M059J (cell line): Measurements from ENCODE around the gene LRRC66. TPM values are rescaled to one million over a fixed set of nuclear protein-coding genes. Genes with fewer than 3 reads are reported as not detected.

Source experiments
- DNase-seq: peaks from one replicate; pipeline ENCODE4 v3.0.0-alpha.2; 2012; ENCODE audit warnings: low read depth
- total RNA-seq: library from RNA; depleted of rRNA; stranded (reverse); fragments of >200 nt; shearing (Covaris generic); gene quantifications from 2 replicates; pipeline ENCODE4 v1.2.3, GENCODE V29; 2014; rRNA removed

The LRRC66 gene, protein sequence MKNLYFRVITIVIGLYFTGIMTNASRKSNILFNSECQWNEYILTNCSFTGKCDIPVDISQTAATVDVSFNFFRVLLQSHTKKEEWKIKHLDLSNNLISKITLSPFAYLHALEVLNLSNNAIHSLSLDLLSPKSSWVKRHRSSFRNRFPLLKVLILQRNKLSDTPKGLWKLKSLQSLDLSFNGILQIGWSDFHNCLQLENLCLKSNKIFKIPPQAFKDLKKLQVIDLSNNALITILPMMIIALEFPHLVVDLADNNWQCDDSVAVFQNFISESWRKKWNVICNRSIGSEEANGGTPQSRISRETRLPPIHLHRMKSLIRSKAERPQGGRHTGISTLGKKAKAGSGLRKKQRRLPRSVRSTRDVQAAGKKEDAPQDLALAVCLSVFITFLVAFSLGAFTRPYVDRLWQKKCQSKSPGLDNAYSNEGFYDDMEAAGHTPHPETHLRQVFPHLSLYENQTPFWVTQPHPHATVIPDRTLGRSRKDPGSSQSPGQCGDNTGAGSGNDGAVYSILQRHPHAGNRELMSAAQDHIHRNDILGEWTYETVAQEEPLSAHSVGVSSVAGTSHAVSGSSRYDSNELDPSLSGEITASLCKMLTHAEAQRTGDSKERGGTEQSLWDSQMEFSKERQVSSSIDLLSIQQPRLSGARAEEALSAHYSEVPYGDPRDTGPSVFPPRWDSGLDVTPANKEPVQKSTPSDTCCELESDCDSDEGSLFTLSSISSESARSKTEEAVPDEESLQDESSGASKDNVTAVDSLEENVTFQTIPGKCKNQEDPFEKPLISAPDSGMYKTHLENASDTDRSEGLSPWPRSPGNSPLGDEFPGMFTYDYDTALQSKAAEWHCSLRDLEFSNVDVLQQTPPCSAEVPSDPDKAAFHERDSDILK
- not detected in 2 replicates for total RNA-seq

GRCh38 chr4:52019936-52020657 lies at the start of gene LRRC66:
Gene LRRC66, minus strand, starts transcription at chr4:52020363. Its CDS starts 2,750 bp downstream, at chr4:52017613.
- DNase-seq, result no peak

DNA sequence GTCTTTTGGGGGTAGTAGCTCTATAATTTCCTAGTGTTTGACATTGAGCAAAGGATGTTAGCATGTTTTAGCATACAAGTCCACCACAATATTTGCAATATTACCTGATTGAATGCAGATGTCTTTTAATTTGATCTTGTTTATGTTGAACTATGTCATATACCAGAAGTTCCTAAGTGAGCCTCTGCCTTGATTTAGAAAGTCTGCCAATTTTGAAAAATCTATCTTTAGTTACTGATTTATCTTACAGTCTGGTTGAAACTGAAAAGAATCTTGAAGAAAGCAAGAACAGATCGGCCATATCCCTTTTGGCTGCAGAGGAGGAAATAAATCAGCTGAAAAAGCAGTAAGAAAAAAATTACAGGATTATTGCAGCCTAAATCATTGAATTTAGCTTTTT lies 49.4 kb upstream of the LRRC66 start:
- no peak for DNase-seq

- peak; percentile 60 for DNase-seq
Observed at GRCh38 chr4:52059372-52059771, 39.2 kb upstream of the LRRC66 start.

DNA sequence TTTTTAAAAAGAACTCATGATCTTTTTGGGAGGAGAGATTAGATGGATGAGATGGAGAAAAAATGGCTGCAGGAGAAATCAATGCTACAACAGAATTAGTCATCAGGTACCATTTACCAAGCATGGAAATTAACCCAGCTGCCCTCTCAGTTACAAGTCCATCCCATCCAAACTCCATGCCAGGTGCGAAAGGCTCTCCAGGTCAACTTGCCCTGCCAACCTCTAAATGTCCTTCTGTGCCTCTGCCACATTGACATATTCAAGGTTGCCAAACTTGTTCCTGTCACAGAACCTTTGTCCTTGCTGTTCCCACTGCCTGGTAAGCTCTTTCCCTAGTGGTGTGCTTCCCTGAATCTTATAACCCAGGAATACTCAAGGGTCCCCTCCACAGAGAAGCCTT lies 38.1 kb upstream of the LRRC66 start:
- DNase-seq, result no peak

- no peak for DNase-seq
Observed at GRCh38 chr4:52057196-52057595, 37.0 kb upstream of the LRRC66 start.

GRCh38 chr4:52054254-52054653 lies 34.1 kb upstream of the LRRC66 start:
- DNase-seq, result no peak

- no peak for DNase-seq
Observed at GRCh38 chr4:52052475-52052780, 32.3 kb upstream of the LRRC66 start.

GRCh38 chr4:52051615-52052474 lies 31.7 kb upstream of the LRRC66 start:
- no peak for DNase-seq

DNA sequence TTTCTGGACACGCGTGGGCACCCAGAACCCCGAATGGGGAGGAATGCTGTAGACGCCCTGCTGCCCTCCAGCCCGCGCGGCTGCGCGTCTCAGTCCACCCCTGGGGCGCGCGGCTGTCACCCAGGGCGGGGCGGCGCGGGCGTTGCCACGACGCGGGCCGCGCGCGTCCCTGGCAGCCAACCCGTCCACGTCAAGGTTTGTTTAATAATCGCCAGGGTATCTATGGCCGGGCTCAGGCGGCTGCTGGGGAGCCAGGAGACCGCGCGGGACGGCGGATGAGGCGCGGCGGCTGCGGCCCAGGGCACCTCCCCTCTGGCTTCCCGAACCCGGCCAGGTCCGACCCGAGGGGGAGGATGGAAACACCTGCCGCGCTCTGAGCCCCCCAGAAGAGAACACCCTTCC lies 31.1 kb upstream of the LRRC66 start, which contains the start of gene SPATA18:
TSS of gene SPATA18 (plus strand) at position 92 of the 402 bp plus-strand sequence. CDS start 401 bp downstream, outside the sequence.
- no peak for DNase-seq

- DNase-seq, result no peak
Observed at GRCh38 chr4:52049266-52049665, 29.1 kb upstream of the LRRC66 start.

DNA sequence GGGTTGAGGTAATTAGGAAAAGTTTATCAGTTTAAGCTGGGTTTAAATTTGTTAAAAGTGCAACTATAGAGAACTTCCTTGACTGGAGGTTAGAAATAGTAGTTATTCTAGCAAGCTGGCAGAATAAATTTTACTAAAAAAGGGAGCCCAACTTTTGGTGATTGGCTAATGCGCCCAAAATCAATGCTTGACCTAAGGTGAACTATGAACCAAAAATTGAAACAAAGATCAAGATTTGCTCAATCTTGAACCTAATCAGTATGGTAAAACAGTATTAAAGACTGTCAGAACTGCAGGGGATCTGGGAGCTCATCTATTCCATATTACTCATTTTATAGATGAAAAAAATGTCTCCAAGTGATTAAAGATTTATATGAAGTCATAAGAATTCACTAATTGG lies 24.9 kb upstream of the LRRC66 start:
- no peak for DNase-seq

- DNase-seq, result peak; percentile 31
Observed at GRCh38 chr4:52038103-52038912, 18.1 kb upstream of the LRRC66 start, which contains the start of gene SGCB. Gene SGCB, minus strand, starts transcription at chr4:52038299. Its CDS starts 40 bp downstream, at chr4:52038259.

DNA sequence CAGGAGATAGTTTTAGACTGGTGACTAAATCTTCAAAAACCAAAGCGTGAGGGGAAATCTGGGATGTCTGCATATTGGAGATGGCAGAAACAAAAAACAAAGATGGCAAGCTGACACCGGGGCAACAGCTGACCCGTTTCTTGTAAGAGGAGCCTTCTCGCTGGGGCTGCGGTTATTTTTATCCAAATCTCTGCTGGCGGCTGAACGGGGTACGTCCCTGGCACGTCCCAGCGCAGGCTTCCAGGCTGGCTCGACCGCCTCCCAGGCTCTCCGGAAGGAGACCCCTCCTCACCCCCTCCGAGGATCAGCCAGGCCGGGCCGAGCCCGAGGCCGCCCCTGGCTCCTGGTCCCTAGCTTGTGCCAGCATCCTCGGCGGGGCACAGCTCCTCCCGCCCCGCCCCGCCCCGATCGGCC lies 17.5 kb upstream of the LRRC66 start:
- DNase-seq, result peak; percentile 24

GRCh38 chr4:52036886-52037530 lies 16.8 kb upstream of the LRRC66 start:
- DNase-seq, result no peak

DNA sequence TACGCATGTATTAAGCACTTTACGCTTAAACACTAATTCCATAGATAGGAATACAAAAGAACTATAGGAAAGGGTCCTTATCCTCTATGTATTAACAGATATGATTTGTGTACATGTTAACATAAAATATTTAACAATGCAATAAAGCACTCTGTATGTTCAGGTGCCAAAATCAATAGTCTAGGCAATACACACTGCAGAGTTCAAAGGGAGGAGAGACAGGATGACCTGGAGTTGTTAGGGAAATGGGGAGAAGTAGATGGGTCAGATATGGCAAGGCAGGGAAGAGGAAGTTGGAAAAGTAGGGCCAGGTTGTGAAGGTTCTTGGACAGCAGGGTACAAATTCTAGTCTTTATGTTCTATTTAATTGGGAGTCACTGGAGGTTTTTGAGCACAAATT lies 15.0 kb upstream of the LRRC66 start:
- DNase-seq, result no peak

DNA sequence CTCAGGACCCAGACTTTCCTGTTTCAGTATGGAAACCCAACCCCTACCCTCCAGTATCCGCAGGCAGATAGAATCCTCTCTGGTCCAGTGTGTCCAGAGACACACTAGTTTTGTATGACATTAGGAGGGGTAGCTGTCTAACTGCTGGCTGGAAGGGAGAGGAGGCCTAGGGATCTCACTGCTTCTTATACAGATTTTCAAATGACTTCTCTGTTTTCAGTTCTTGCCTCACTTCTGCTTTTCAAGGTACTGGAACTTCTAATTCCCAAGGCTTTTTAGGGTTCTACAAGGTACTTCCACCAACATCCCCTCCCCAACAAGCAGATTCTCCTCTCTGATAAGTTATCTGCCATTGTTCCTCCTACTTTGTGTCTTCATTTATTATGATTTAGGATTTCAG lies 11.8 kb upstream of the LRRC66 start:
- no peak for DNase-seq

DNA sequence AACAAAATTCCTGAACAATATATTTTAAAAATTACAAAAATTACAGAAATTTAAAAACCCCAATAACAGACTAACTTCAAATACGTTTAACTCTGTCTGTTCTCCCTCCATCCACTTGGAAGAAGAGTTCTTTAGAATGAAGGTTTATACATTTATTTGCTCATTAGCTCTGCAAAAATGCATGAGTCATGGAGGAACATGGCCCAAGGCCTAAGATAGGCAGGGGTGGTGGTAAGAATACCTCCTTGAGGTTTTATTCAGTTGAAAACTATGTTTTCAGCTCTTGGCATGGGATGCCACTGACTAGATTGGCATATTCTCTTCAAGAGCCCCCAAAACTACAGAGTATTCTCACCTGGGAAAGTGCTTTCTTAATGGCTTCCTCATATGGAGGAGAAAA lies 8.8 kb upstream of the LRRC66 start:
- peak; percentile 88 for DNase-seq

GRCh38 chr4:52017814-52018213 lies 2.3 kb downstream of the LRRC66 start:
- no peak for DNase-seq

GRCh38 chr4:52016981-52017380 lies 3.2 kb downstream of the LRRC66 start:
- no peak for DNase-seq

- peak; percentile 12 for DNase-seq
Observed at GRCh38 chr4:52015366-52015765, 4.8 kb downstream of the LRRC66 start.
